HG03196 (cell line): ENCODE measurements around the gene NEK8.

Source experiments
- ATAC-seq: cut with Tn5 transposase; IDR thresholded peaks from one replicate; pipeline ENCODE4 v1.9.1; 2021; ENCODE audit not compliant: unreplicated experiment

Gene NEK8

GRCh38 chr17:28744104-28744971 is 15.8 kb downstream of the NEK8 start:
- no peak for ATAC-seq

- ATAC-seq = no peak
These were observed 16.6 kb downstream of the NEK8 start for GRCh38 chr17:28744972-28745785.

- no peak for ATAC-seq
These were observed 17.3 kb downstream of the NEK8 start for GRCh38 chr17:28745786-28746411.

- no peak for ATAC-seq
These were observed 18.0 kb downstream of the NEK8 start for GRCh38 chr17:28746611-28747050.

- ATAC-seq = no peak
These were observed 18.6 kb downstream of the NEK8 start for GRCh38 chr17:28747051-28747691.

DNA sequence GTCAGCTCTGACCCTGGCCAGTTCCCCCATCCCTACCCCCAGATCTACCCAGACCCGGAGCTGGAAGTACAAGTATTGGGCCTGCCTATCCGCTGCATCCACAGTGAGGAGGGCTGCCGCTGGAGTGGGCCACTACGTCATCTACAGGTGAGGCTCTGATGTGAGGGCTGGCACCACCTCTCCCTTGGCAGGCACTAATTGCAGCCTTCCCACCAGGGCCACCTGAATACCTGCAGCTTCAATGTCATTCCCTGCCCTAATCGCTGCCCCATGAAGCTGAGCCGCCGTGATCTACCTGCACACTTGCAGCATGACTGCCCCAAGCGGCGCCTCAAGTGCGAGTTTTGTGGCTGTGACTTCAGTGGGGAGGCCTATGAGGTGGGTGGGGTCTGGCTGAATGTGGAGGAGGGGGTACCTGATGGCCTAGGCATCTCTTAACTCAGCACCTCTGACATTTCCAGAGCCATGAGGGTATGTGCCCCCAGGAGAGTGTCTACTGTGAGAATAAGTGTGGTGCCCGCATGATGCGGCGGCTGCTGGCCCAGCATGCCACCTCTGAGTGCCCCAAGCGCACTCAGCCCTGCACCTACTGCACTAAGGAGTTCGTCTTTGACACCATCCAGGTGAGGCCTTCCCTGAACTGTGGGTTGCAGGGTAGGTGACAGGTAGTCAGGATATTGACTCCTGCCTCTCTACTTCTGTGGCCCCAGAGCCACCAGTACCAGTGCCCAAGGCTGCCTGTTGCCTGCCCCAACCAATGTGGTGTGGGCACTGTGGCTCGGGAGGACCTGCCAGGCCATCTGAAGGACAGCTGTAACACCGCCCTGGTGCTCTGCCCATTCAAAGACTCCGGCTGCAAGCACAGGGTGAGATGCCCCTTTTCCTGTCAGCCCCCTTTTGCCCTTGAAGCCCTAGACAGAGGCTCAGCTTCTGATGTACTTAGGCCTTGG is 19.5 kb downstream of the NEK8 start:
- no peak for ATAC-seq

- no peak for ATAC-seq
These were observed 20.4 kb downstream of the NEK8 start for GRCh38 chr17:28748852-28749515.

- no peak for ATAC-seq
These were observed 21.1 kb downstream of the NEK8 start for GRCh38 chr17:28749516-28750177.

DNA sequence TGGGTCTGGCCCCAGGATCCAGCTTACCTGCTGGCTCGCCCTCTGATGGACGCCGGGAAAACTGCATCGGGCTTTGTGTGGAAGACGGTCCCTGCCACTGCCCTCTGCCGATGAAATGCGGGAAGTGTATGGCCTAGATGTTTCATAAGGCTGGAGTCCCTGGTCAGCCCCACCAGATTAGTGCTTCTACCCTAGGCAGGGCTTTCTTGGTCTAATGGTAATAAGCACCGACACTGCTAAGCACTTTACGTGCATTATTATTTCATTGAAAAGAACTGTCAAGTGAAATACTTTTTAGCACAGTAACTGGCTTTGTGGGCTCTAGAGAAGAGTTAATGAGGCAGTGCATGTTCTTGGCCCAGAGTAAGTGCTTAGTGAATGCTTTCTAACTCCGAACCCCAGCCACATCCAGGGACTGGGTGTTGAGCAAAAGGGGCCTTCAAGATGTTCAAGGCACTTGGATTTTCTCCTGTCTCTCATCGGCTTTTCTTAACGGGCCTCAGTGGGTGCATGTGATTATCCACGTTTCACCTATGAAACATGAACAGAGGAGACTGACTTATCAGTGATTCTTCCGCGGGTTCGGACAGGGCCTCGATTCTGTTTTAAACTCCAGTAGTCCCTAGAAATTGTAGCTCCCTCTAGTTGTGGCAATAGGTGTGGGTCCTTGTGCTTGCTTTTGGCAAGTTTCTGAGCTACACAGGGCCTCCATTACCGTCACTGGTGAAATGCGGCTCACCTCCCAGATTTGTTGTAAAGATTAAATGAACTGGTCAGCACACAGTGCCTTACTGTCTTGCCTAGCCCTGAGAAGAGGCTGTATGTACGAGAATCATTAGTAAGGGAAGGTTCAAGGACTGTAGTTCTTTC is 21.8 kb downstream of the NEK8 start:
- ATAC-seq = peak; percentile 67

DNA sequence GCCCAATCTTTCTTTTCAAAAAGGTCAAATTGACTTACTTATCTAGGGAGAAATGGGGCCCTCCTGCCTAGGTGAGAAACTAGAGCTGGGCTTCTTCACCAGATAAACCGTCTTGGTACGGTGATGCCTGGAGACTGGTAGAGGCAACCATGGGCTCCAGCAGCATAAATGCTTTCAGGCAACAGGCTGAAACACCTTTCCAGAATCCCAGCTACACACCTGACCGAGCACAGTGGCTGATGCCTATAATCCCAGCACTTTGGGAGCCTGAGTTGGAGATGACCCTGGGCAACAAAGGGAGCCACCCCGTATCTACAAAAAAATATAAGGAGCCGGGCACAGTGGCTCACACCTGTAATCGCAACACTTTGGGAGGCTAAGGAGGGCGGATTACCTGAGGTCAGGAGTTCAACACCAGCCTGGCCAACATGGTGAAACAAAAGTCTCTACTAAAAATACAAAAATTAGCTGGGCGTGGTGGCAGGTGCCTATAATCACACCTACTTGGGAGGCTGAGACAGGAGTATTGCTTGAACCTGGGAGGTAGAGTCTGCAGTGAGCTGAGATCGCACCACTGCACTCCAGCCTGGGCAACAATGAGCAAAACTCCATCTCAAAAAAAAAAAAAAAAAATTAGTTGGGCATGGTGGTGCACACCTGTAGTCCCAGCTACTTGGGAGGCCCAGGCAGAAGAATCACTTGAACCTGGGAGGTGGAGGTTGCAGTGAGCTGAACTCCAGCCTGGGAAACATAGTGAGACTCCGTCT is 23.2 kb downstream of the NEK8 start:
- no peak for ATAC-seq

DNA sequence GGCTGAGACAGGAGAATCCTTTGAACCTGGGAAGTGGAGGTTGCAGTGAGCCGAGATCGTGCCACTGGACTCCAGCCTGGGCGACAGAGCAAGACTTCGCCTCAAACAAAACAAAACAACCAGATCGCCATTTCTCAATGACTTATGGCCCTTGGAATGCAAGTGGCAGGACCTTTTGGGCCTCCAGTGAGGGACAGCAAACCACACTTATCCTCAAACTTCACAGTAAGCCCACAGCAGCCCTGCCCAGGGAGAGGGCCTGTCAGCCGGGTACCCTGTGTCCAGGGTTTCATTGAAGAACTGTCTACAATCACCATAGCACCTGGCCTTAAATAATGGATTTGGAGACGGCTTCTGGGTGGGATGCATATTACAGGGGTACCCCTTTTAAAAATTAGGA is 26.9 kb downstream of the NEK8 start:
- ATAC-seq = no peak

DNA sequence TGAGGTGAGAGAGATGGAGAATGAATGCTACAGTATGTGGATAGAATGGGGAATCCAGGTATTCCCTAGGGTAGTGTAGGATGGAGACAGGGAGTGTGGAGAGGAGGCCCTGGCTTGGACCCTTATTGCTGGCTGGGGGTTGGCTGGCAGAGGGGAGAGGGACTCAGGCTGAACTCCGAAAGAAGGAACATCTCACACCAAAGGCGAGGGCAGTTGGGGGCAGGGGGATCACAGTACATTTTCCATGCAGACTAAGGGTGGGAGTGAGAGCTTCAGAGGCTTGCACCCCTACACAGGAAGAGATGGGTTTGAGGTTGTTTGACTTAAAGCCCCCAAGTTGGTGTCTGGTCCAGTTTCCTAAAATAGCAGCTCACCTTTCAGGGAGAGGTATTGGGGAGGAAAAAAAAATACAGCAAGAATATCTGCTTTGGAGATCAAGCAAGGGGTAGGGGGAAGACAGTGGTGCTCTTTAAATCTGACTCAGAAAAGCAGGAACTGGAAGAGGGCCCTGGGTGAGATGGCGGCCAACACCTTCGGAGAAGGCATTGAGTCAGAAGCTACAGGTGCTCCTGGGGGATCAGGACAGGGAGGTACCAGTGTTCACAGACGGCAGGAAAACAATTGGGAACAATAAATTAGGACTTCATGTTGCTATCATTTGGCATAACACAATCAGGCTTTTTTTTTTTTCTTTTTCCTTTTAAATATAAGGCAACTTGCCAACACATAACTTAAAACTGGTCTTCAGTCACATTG is 27.6 kb downstream of the NEK8 start:
- ATAC-seq = no peak

GRCh38 chr17:28758411-28759121 is 30.0 kb downstream of the NEK8 start:
- no peak for ATAC-seq

- ATAC-seq = no peak
These were observed 30.8 kb downstream of the NEK8 start for GRCh38 chr17:28759256-28759865.
